ENCODE data around the gene TIMP2.
"Not testable (repeated sequence)": the region's sequence is repeated elsewhere in the genome, so short reads cannot be mapped to it uniquely, and the experiment has no call there.

Gene TIMP2, protein sequence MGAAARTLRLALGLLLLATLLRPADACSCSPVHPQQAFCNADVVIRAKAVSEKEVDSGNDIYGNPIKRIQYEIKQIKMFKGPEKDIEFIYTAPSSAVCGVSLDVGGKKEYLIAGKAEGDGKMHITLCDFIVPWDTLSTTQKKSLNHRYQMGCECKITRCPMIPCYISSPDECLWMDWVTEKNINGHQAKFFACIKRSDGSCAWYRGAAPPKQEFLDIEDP

DNA sequence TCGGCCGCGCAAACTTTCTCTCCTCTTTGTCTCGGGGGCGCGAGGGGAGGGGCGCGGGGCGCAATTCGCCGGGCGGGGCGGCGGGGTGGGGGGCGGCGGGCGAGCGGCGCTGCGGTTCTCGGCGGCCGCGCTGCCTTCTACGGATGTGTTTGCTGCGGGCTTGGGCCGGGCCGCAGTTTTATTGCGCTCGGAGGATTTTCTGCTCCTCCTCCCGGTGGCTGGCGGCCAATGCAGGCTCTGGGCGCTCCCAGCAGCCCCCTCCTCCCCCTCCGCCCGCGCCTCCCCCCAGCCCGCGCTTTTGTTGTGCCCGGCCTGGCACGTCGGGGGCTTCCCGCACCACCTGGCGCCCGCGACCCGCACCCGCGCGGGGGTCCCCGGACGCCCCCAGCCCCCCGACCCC, at the start of gene TIMP2:
TIMP2 (minus strand) TSS at position 154 of the 400 bp plus-strand sequence. CDS start 299 bp downstream, outside the sequence.
- peak; percentile 89 for DNase-seq

DNA sequence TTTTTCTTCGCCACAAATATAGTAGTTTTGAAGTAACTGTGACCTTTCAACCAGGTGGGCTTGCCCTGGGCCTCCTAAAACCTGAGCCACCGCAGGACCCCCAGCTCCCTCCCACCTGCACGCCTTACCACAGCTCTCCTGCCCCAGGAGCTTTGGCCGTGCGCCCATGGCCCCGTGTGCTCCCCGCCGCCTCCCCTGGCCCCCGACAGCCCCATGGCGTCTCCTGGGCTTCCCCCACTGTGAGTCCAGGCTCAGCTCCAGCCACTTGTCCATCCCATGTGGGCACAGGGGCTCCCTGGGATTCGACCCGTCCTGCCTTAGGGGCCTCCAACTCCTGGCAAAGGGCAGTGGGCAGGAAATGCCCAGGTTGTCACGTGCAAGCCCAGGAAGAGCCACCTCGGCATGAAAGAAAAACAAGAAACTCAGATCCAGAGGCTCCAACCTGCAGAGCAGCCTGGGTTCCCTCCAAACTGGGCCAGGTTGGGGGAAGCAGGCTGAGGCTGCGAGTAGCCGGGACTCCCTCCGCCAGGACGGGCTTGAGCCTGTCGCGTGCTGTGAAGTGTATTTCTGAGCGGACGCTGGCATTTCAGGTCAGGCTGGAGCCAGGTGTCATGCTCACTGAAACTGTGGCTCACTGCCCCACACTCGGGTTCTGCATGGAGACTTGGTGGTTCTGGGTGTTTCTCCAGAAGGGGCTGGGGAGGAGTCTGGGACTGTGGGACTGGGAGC, 48.8 kb upstream of the TIMP2 start:
- DNase-seq: no peak

DNA sequence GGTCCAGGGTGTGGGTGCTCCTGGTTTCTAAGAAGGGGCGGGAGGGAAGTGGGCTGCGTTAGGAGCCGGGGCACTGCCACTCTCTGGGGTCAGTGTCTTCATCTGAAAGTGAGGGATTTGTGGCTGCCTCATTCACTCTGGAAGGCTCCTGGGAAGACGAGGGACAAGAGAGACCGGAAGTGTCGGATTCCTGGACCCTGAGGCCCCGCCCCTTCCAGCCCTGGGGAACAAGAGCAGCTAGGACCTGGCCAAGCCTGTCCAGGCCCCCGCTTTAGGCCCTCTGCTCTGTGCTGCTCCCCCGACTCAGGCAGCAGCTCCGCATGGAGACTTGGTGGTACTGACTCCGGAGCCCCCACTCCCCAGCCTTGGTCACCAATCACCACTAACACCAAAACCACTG, 48.0 kb upstream of the TIMP2 start:
- no peak for DNase-seq

DNA sequence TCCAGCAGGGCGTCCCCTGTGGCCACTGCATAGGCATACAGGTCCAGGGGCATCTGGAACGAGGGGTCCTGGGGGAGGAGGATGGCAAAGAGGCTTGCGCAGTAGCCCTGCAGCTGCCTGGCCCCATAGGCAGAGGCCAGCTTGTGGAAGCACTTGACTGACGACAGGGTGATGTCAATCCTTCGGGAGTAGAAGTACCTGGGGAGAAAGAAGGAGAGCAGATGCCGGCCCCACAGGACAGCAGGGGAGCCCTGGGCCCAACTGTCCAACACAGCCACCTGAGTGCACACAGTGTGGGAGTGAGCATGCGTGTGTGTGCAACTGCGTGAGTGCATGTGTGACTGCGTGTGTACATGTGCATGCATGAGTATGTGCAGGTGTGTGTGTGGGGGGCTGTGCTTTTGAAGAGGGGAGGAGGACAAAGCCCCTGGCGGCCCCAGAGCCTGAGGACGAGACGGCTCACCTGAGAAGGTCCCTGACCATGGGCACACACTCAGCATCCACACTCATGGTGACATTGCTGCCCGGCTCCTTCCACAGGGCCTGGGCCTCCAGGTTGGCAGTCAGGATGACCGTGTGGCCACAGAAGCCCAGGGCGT, 47.4 kb upstream of the TIMP2 start:
- DNase-seq: no peak

DNA sequence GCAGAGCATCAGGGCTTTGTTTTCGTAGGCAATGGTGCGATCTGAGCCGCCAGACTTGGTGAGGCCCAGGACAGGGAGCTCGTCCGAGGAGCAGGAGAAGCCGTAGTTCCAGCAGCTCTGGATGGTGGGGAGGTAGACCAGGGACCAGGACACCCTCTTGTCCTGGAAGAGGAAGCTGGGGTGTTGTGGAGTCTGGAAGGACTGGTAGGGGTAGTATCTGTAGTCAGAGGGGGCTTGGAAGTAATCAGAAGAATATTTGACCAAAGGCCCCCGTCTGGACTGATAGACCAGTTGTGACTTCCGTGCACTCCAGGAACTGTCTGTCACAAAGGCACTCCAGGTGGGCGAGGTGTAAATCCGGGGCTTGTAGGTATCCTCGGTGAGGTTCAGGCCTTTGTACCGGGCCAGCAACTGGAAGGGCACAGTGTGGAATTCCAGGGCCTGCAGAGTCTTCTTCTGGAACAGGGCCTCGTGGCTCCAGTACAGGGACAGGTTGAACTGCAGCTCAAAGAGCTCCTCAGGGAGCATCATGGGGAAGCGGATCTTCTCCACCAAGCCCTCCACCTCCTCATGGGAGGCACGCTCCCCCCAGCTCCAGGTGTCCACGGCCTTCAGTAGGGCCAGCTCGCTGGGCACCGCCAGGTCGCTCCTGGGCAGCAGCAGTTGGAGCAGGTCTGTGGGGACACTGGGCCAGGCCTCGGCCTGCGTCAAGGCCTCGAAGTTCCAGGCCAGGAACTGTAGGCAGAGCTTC, 46.7 kb upstream of the TIMP2 start:
- DNase-seq: no peak

DNA sequence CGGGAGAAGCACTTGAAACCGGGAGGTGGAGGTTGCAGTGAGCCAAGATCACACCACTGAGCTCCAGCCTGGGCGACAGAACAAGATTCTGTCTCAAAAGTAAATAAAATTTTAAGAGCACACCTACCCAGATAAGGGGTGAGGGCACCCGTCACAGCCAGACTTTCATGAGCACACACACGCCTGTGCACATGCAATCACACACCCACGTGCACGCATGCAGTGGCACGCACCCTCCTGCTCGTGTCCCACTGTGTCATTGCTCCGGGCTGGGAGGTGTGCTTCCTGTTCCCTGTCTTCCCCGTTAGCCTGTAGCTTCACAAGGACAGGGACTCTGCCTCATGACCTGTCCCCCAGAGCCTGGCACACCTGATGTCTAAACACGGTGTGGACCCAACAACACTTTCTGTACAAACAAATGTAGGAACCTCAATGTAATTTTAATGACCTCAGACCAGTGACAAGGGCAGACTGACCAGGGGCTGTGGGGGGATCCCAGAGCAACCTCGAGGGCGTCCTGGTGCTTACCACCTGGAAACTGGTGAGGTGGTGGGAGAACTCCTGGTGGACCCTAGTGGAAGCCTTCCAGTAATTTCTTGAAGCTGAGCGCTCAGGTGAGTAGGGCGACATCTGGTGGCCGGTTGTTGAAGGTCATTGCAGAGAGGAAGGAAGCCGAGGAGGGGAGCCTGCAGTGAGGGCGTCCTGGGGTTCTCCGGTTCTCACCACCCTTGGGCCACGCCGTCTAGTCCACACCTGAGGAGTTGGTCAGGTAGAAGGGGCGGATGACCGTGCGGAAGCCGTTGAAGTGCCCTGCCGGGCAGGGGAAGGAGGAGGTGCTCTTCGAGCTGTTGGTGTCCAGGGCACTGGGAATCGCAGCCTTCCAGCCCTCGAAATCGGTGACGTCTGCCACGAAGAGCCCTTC, 45.9 kb upstream of the TIMP2 start:
- peak; percentile 75 for DNase-seq

DNA sequence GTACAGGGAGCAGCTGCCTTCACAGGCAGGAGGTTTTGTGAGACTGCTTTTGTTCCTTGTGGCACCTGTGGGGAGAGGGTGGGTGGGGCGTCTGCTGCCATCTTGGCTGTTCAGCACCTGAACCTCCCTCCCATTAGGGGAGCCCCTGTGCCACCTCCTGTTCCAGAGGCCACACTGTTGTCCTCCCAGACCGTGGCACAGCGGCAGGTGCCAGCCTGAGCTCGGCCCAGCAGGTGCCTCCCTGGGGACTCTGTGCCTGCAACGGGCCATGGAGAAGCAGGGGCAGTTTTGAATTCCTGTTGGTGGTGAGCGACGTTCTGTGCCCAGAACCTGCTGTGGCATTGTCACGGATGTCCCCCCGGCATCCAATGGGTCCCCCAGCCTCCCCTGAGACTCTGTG, 44.7 kb upstream of the TIMP2 start:
- DNase-seq: no peak

DNA sequence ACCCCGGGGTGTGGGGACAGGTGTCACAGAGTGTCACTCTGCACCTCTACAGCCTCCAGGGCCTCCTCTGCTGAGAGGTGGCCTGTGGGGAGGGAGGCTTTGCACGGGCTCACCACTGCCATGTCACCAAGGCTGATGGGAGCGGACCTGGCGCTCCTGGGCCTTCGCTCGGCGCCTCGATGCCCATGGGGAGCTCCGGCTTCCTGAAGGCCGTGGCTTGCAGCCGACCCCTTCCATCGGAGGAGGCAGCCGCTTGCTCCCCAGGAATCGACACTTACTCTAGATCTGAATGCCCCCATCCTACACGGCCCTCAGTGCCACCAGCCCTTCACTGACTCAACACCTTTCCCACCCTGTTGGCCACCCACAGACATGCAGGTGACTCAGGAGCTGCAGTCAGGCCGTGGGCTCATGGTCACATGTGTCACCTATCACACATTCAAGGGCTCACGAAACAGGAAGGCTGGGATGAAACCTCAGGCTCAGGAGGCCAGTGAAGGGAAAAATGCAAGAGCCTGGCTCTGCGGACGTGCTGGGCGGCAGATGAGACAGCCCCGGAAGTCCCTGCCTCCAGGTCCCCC, 42.7 kb upstream of the TIMP2 start:
- DNase-seq: no peak

DNA sequence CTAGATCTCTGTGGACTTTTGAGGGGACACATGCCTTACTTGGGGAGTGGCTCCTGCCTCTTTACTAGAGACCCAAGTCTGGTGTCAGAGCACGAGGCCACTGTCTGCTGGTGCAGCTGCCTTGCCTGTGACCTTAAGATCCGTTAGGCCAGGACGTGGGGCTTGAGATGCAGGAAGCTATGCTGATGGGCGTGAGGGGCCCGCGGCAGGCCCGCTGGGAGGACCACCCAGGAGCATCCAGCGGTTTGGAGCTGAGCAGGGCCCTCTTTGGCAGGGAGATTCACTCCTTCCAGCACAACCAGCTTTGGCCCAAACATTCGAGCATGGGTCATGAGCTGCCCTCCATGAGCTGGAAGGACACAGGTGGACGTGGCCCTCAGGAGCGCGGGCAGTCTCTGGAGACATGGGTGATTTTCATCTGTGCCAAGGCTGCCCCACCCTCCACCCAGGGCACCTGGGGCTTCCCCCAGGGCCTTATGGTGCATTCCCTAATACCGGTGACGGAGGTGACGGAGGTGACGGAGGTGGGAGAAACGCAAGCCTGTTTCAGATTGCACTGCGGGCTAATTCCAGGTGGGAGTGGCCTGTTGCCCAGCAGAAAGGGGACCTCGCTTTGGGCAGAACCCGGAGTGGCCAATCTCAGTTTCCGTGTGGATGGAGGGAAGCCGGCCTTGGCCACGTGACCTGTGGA, 41.9 kb upstream of the TIMP2 start:
- no peak for DNase-seq

DNA sequence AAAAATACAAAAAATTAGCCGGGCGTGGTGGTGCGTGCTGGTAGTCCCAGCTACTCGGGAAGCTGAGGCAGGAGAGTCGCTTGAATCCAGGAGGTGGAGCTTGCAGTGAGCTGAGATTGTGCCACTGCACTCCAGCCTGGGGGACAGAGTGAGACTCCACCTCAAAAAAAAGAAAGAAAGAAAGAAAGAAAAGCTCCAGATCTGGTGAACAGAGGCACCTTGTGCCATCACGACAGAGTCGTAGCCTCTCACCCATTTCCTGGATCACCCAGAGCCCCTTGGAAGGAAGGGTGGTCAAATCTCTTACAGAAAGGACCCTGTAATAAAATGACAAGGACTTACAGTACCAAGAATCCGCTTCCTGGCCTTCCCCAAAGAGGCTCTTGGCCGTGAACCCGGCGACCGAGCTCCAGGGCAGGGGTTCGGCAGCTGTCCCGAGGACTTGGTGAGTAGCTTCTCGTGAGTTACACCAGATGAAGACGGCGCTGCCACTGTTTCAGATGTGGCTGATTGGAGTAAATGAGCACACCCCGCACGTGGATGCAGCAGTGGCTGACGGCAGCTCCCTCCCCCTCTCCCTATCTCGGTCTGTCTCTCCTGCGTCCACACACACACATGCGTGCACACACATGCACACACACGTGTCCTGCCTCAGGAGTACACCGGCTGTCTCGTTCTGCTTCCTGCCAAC, 41.1 kb upstream of the TIMP2 start:
- DNase-seq: no peak

DNA sequence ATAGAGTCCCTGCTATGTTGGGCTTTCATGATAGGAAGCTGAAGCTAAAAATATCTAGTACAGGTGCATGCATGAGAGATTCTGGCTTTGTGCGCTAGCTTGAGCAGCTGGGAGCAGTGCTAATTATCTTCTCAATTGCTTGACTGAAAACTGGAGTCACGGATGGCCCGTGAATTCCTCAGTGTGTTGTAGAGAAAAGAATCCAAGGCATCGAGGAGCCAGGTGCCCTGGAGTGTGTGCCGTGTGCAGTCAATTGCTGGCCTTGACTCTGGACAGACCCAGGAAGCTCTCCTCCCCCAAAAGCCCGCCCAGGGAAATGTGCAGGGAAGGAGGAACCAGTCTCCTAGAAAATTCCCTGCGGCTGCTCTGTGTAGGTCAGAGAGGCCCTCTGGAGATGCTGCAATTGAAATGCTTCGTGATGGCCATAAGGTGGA, 40.3 kb upstream of the TIMP2 start:
- DNase-seq: no peak

DNA sequence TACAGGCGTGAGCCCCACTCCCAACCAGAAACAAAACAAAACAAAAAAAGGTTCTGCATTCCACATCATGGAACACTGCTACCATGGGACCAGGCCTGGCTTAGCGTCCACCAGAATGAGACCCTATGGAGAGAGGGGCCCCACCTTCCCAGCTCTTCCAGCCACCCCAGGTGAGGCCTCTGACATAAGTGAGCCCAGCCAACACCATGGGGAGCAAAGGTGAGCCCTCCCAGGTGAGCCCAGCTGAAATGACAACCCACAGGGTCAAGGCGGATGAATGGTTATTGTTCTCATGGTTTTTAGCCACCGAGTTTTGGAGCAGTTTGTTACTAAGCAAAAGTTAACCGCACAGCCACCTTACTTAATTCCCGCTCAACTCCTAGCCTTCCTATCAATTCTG, 38.2 kb upstream of the TIMP2 start:
- DNase-seq: no peak

DNA sequence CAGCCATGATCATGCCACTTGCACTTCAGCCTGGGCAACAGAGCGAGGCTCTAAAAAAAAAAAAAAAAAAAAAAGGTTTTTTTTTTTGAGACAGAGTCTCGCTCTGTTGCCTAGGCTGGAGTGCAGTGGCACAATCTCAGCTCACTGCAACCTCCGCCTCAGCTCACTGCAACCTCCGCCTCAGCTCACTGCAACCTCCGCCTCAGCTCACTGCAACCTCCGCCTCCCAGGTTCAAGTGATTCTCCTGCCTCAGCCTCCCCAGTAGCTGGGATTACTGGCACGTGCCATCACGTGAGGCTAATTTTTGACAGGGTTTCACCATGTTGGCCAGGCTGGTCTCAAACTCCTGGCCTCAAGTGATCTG, 37.8 kb upstream of the TIMP2 start:
- DNase-seq: not testable (repeated sequence)

DNA sequence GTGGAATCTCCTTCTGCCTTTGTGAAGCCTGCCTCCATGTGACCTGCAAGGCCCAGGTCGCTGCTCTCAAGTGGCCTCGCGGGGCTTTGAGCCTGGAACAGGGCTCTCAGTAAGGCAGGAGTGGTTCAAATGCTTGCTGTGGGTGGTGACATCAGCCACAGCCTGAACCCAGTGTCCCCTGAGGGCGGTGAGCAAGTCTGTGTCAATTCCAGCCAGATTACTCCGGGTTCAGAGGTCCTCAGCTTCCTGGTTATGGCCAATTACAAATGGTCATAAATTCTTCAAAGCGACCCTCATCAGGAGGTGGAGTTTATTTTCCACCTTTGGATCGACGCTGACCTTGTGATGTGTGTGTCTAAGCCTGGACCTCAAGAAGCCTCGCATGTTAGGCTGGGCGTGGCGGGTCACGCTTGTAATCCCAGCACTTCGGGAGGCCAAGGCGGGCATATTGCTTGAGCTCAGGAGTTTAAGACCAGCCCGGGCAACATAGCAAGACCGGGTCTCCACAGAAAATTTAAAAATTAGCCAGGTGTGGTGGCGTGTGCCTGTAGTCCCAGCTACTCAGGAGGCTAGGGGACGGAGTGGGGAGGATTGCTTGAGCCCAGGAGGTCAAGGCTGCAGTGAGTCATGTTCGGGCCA, 37.3 kb upstream of the TIMP2 start:
- DNase-seq: no peak

DNA sequence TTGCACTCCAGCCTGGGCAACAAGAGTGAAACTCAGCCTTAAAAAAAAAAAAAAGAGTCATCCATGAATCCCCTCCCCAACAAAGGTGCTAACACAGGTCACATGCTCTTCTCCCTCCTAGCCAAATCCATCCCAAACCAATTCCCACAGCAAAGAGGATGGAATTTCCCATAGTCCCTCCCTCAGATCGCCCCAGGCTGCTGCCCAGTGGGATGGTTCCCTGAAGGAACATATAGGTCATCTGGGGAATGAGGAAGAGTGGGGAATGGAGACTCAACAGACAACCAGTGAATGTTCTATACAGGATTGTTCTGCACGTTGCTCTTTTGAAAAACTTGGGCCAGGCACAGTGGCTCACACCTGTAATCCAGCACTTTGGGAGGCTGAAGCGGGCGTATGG, 36.4 kb upstream of the TIMP2 start:
- no peak for DNase-seq

DNA sequence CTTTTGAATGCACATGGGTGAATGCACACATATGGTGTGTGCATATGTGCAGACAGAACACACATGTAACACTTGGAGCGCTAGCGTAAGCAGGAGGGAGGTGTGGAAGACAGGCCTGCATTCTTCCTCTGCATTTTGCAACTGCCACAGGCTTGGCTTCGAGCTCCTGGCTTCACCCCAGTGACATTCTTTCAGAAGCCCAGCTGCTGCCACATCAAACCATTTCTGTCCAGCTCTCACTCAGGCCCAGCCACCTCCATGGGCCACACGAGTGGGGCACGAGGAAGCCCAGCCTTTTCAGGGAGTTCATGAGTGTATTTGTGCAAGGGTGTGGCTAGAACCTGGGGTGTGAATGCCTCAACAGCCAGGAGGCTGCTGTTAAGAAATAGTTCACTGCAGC, 35.7 kb upstream of the TIMP2 start:
- DNase-seq: peak; percentile 50

DNA sequence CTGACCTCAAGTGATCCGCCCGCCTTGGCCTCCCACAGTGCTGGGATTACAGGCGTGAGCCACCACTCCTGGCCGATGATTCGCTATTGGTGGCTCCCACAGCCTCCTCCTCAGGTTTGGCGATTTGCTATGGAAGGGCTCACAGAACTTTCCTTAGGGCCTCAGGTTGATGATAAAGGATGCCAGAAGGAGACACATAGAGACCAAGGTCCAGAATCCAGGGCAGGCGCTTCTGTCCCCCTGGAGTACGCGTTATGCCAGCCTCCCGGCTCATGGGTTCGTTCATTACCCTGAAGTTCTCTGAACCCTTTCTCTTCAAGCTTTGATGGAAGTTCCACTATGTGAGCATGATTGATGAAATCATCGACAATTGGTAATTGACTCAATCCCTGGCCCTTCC, 34.6 kb upstream of the TIMP2 start:
- DNase-seq: no peak

DNA sequence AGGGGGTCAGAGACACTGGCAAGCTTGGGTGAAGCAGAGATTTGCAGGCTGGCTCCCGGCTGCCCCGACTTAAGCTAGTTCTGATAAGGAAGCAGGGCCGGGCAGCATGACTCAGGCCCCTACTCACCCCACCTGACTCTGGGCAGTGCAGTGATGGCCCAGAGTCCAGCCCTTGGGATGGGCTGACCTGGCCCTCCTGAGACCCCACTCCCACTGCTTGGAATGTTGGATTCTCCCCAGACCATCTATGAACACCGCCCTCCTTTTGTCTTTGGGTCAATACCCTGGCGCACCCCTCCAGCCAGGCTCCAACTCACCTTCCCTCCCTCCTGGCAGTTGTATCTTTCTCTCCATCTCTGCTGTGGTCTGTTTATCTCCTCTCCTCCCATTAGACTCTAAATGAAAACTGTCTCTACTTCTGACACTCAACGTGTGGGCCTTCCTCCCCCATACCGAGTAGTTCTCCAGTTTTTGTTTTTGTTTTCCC, 33.5 kb upstream of the TIMP2 start:
- DNase-seq: no peak

DNA sequence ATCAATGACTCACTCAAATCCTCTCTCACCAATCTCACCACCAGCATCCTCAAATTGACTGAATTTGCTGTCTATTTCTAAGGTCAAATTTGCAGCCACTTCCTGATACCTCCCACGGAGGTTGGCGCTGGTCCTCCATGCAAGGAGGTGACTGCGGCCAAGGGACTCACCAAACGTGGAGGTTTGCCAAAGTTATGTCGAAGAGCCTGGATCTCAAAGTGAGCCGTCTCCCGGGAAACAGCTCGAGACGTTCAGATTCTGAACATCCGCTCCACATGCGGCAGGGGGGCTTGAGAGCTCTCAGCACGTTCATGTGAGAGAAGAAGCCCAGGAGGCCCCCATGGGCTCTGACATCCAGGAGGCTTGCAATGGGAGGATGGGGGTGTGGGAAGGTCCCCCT, 31.9 kb upstream of the TIMP2 start:
- peak; percentile 94 for DNase-seq

DNA sequence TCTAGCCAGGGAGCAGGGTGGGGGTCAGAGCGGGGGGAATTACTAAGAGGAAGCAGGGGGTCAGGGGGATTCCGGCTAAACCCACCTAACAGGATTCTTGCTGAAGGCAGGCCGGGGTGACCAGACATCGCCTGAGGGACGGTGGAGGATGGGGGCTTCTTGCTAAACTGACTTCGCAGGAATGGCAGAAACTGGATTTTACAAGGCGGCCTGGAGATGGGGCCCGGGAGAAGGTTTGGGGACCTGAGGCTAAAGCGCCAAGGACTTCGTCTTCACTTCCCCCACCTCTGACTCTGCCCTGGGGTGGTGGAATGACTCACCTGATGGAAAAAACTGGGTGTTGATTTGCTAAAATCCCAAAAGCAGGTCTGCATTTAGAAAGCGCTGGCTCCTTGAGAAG, 31.1 kb upstream of the TIMP2 start:
- no peak for DNase-seq

Data from fibroblast of upper back skin (primary cell).